PFSK-1 (cell line): Measurements from ENCODE around the gene C1orf74.

Source experiments
- FOXP2 ChIP-seq: optimal IDR thresholded peaks from 2 replicates; pipeline ENCODE3; 2011; ENCODE audit warnings: borderline replicate concordance, control low read depth, inconsistent platforms; ENCODE audit not compliant: insufficient read depth; ENCODE audit errors: extremely low read length, extremely low read depth
- POLR2AphosphoS5 ChIP-seq: IDR thresholded peaks from 2 replicates; pipeline ENCODE4 v1.6.1; 2012; ENCODE audit warnings: low read depth, mild to moderate bottlenecking, control low read depth, low read length, moderate library complexity
- REST ChIP-seq, 2 experiments: IDR thresholded peaks; 2 replicates each; pipeline versions ENCODE4 v1.6.1 to v1.8.0; 2011 to 2012; ENCODE audit warnings: low read depth in 2 of 2, low read length in 2 of 2, control low read depth in 1 of 2, inconsistent platforms in 1 of 2, mild to moderate bottlenecking in 1 of 2, moderate library complexity in 1 of 2; ENCODE audit not compliant: insufficient read depth in 1 of 2
- SIN3A ChIP-seq: IDR thresholded peaks from 2 replicates; pipeline ENCODE4 v1.6.1; 2012; ENCODE audit warnings: mild to moderate bottlenecking, low read length, moderate library complexity, borderline replicate concordance; ENCODE audit not compliant: insufficient read depth
- TAF1 ChIP-seq: IDR thresholded peaks from 2 replicates; pipeline ENCODE4 v1.6.1; 2012; ENCODE audit warnings: low read length, control low read depth, borderline replicate concordance; ENCODE audit not compliant: insufficient read depth

The C1orf74 gene

GRCh38 chr1:209759829-209760359 is 24.5 kb downstream of the C1orf74 start:
- TF ChIP-seq REST (IDR thresholded peaks at IDR 0.05; ENCODE audit: insufficient read depth in 1 of 2, low read depth in 2 of 2, low read length in 2 of 2): no peak
- TF ChIP-seq POLR2AphosphoS5: no peak
- TF ChIP-seq SIN3A: no peak
- no peak for TF ChIP-seq TAF1
- no peak for TF ChIP-seq FOXP2

- TF ChIP-seq POLR2AphosphoS5 (no peak), REST (IDR thresholded peaks at IDR 0.05; ENCODE audit: insufficient read depth in 1 of 2, low read depth in 2 of 2, low read length in 2 of 2) (no peak), TAF1 (no peak), SIN3A (no peak), FOXP2 (no peak)
Measured at GRCh38 chr1:209758400-209758799, 26.0 kb downstream of the C1orf74 start.

- TF ChIP-seq TAF1 (no peak), REST (IDR thresholded peaks at IDR 0.05; ENCODE audit: insufficient read depth in 1 of 2, low read depth in 2 of 2, low read length in 2 of 2) (no peak), FOXP2 (no peak), POLR2AphosphoS5 (no peak), SIN3A (no peak)
Measured at GRCh38 chr1:209756615-209757445, 27.5 kb downstream of the C1orf74 start.

- TF ChIP-seq FOXP2 (no peak), SIN3A (no peak), REST (IDR thresholded peaks at IDR 0.05; ENCODE audit: insufficient read depth in 1 of 2, low read depth in 2 of 2, low read length in 2 of 2) (no peak), TAF1 (no peak), POLR2AphosphoS5 (no peak)
Measured at GRCh38 chr1:209755926-209756614, 28.3 kb downstream of the C1orf74 start, which contains the start of gene TRAF3IP3. TRAF3IP3 (plus strand) TSS chr1:209756053; CDS start chr1:209760040, 3,987 bp downstream.
